Measurements from ENCODE around the gene AGO1. TPM values are rescaled to one million over a fixed set of nuclear protein-coding genes. Genes with fewer than 3 reads are reported as not detected.
"Not testable (repeated sequence)": the region's sequence is repeated elsewhere in the genome, so short reads cannot be mapped to it uniquely, and the experiment has no call there.

The AGO1 gene
- total and polyA plus RNA-seq, 10 donors = 2.3 to 38.2 (median 31.0) TPM

DNA sequence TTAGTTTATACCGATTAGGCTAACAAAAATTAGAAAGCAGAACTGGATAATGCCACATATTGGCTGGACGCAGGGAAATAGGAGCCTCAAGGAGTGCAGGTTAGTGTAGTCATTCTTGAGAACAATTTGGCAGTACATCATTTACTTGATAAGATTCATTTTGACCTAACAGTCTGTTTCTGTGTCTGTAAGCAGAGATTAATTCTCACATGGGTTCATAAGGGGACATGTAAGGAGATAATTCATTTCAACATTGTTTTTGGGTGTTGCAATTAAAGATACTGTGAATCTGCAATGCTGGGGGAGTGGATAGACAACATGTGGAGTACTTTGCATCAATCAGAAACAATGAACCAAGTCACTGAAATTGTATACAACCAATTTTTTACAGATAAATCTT, 79.9 kb downstream of the AGO1 start:
- no peak for DNase-seq
- intact Hi-C loops (cut with DNase I; ENCODE audit: low total_unique reads) = no loop called here
- H3K9me3 ChIP-seq = peaks cover 0 to 6% (median 0%) of the 10 kb centered on the region in 8 donors
- H3K36me3 ChIP-seq = peaks cover 0 to 14% (median 4%) of the 10 kb centered on the region in 6 donors
- WGBS, 5 donors = 90 to 97% (median 95%) methylated on average over 2 of the region's 2 CpGs
- H3K27ac ChIP-seq = no peak overlapping the region
- TF ChIP-seq POLR2AphosphoS5 (IDR thresholded peaks at IDR 0.05) (no peak), POLR2A (IDR thresholded peaks at IDR 0.05) (no peak)
- TF ChIP-seq, protein P1, sequence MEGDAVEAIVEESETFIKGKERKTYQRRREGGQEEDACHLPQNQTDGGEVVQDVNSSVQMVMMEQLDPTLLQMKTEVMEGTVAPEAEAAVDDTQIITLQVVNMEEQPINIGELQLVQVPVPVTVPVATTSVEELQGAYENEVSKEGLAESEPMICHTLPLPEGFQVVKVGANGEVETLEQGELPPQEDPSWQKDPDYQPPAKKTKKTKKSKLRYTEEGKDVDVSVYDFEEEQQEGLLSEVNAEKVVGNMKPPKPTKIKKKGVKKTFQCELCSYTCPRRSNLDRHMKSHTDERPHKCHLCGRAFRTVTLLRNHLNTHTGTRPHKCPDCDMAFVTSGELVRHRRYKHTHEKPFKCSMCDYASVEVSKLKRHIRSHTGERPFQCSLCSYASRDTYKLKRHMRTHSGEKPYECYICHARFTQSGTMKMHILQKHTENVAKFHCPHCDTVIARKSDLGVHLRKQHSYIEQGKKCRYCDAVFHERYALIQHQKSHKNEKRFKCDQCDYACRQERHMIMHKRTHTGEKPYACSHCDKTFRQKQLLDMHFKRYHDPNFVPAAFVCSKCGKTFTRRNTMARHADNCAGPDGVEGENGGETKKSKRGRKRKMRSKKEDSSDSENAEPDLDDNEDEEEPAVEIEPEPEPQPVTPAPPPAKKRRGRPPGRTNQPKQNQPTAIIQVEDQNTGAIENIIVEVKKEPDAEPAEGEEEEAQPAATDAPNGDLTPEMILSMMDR (IDR thresholded peaks at IDR 0.05 in 8 of 11, conservative IDR thresholded peaks at IDR 0.05 in 3 of 11) = no peak
- H3K4me3 ChIP-seq = no peak overlapping the region
- H3K4me1 ChIP-seq = no peaks in the 10 kb centered on the region
- no peaks in the 10 kb centered on the region for H3K27me3 ChIP-seq (replicated peaks in 1 of 7)

DNA sequence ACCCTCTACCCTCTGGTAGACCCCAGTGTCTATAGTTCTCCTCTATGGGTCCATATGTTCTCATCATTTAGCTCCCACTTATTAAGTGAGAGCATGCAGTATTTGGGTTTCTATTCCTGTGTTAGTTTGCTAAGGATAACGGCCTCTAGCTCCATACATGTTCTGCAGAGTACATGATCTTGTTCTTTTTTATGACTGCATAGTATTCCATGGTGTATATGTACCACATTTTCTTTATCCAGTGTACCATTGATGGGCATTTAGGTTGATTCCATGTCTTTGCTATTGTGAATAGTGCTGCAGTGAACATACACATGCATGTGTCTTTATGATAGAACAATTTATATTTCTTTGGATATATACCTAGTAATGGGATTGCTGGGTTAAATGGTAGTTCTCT, 81.3 kb downstream of the AGO1 start:
- H3K9me3 ChIP-seq; H3K27me3 ChIP-seq (replicated peaks in 1 of 7); H3K27ac ChIP-seq; H3K4me3 ChIP-seq; DNase-seq; H3K4me1 ChIP-seq; intact Hi-C loops (cut with DNase I; ENCODE audit: low total_unique reads): not testable (repeated sequence)
- H3K36me3 ChIP-seq = peaks cover 0 to 23% (median 11%) of the 10 kb centered on the region in 6 donors
- 93 to 100% (median 98%) methylated on average over 1 of the region's 1 CpG for WGBS, 5 donors

DNA sequence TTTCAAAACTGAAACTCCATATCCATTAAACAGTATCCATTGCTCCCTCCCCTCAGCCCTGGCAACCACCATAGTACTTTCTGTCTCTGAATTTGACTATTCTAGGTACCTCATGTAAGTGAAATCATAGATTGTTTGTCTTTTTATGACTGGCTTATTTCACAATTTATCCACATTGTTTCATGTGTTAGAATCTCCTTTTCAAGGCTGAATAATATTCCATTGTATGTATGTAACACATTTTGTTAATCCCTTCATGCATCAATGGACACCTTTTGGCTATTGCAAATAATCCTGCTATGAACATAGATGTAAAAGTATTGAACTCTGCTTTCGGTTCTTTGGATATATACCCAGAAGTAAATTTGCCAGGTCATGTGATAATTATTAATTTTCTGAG, 85.4 kb downstream of the AGO1 start:
- H3K4me1 ChIP-seq = peaks cover 0 to 5% (median 0%) of the 10 kb centered on the region in 6 donors
- WGBS, 5 donors = 96 to 100% (median 99%) methylated on average over 1 of the region's 1 CpG
- no peak for DNase-seq

DNA sequence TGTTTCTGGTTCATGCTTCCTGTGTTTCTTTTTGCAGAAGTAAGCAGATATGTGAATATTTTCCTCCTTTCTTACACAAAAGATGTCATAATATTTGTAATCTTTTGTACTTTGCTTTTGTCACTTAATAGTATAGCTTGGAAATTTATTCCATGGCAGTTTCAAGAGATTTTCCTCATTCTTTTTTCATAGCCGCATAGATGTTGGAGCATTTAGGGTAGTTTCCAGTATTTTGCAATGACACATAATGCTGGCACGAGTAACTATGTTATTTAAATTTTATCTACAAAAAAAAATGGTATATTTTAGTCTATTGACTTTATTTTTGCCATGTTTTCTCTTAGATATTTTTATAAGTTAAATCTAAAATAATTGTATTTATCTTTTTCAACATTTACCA, 88.6 kb downstream of the AGO1 start:
- H3K36me3 ChIP-seq = peaks cover 0 to 82% (median 37%) of the 10 kb centered on the region in 6 donors

More for the DNA sequence above, 85.4 kb downstream of the AGO1 start:
- intact Hi-C loops (cut with DNase I; ENCODE audit: low total_unique reads) = no loop called here
- H3K27ac ChIP-seq = no peak overlapping the region
- H3K27me3 ChIP-seq (replicated peaks in 1 of 7) = no peaks in the 10 kb centered on the region
- H3K36me3 ChIP-seq = peaks cover 0 to 55% (median 26%) of the 10 kb centered on the region in 6 donors
- H3K4me3 ChIP-seq = no peak overlapping the region
- no peak for TF ChIP-seq POLR2A (IDR thresholded peaks at IDR 0.05)
- TF ChIP-seq, protein P1 (IDR thresholded peaks at IDR 0.05 in 8 of 11, conservative IDR thresholded peaks at IDR 0.05 in 3 of 11) = no peak
- no peak for TF ChIP-seq POLR2AphosphoS5 (IDR thresholded peaks at IDR 0.05)
- peaks cover 0 to 6% (median 0%) of the 10 kb centered on the region in 8 donors for H3K9me3 ChIP-seq

DNA sequence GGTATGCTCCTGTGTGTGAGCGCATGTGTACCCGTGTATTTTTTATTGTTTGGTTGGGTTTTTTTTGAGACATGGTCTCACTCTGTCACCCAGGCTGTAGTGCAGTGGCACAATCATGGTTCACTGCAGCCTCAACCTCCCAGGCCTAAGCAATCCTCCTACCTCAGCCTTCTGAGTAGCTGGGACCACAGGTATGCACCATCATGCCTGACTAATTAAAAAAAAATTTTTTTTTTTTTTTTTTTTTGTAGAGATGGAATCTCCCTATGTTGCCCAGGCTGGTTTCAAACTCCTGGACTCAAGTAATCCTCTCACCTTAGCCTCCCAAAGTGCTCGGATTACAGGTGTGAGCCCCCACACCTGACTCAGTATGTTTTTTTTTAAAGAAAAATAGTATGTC, 89.6 kb downstream of the AGO1 start:
- DNase-seq; intact Hi-C loops (cut with DNase I; ENCODE audit: low total_unique reads); H3K4me1 ChIP-seq; H3K4me3 ChIP-seq; H3K27me3 ChIP-seq (replicated peaks in 1 of 7); H3K27ac ChIP-seq; H3K9me3 ChIP-seq: not testable (repeated sequence)
- H3K36me3 ChIP-seq = peaks cover 0 to 80% (median 36%) of the 10 kb centered on the region in 6 donors
- 95 to 99% (median 97%) methylated on average over 3 of the region's 3 CpGs for WGBS, 5 donors

More for the DNA sequence above, 88.6 kb downstream of the AGO1 start:
- Histone ChIP-seq H3K4me1 (peaks cover 0 to 5% (median 0%) of the 10 kb centered on the region in 6 donors), H3K27ac (no peak overlapping the region), H3K4me3 (no peak overlapping the region), H3K9me3 (peaks cover 0 to 6% (median 0%) of the 10 kb centered on the region in 8 donors), H3K27me3 (replicated peaks in 1 of 7) (no peaks in the 10 kb centered on the region)
- DNase-seq = no peak
- intact Hi-C loops (cut with DNase I; ENCODE audit: low total_unique reads) = no loop called here
- TF ChIP-seq POLR2A (IDR thresholded peaks at IDR 0.05) = no peak
- no peak for TF ChIP-seq POLR2AphosphoS5 (IDR thresholded peaks at IDR 0.05)
- TF ChIP-seq, protein P1 (IDR thresholded peaks at IDR 0.05 in 8 of 11, conservative IDR thresholded peaks at IDR 0.05 in 3 of 11) = no peak
- 76 to 91% (median 88%) methylated on average over 2 of the region's 2 CpGs for WGBS, 5 donors
